Middle frontal gyrus (tissue), 1 donor: ENCODE results near the gene CCDC88B.

Source experiments
- DNase-seq: peaks from one replicate; pipeline ENCODE4 v3.0.0-alpha.2; 2015; ENCODE audit warnings: low spot score; ENCODE audit errors: extremely low spot score

Gene CCDC88B

DNA sequence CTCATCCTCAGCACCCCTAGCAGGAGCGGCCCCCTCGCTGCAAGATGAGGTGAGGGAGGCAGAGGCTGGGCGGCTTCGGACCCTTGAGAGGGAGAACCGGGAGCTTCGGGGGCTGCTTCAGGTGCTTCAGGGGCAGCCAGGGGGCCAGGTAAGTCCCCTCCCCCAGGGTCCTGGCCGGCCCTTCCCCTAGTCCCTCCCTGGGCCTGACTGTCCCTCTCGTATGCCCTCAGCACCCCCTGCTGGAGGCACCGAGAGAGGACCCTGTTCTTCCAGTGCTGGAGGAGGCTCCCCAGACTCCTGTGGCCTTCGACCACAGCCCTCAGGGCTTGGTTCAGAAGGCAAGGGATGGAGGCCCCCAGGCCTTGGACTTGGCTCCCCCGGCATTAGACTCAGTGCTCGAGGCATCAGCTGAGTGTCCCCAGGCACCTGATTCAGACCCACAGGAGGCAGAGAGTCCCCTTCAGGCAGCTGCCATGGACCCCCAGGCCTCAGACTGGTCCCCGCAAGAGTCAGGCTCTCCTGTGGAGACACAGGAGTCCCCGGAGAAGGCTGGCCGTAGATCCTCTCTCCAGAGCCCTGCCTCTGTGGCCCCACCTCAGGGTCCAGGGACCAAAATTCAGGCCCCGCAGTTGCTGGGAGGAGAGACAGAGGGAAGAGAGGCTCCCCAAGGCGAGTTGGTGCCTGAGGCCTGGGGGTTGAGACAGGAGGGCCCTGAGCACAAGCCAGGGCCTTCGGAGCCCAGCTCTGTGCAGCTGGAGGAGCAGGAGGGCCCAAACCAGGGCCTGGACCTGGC lies 4.0 kb downstream of the CCDC88B start:
- DNase-seq, result no peak

DNA sequence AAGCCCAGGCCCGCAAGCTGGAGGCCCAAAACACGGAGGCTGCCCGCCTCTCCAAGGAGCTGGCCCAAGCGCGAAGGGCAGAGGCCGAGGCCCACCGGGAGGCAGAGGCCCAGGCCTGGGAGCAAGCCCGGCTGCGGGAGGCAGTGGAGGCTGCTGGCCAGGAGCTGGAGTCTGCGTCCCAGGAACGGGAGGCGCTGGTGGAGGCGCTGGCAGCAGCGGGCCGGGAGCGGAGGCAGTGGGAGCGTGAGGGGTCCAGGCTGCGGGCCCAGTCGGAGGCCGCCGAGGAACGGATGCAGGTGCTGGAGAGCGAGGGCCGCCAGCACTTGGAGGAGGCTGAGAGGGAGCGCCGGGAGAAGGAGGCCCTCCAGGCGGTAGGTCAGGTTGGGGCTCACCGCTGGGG lies 4.8 kb downstream of the CCDC88B start:
- DNase-seq, result no peak

DNA sequence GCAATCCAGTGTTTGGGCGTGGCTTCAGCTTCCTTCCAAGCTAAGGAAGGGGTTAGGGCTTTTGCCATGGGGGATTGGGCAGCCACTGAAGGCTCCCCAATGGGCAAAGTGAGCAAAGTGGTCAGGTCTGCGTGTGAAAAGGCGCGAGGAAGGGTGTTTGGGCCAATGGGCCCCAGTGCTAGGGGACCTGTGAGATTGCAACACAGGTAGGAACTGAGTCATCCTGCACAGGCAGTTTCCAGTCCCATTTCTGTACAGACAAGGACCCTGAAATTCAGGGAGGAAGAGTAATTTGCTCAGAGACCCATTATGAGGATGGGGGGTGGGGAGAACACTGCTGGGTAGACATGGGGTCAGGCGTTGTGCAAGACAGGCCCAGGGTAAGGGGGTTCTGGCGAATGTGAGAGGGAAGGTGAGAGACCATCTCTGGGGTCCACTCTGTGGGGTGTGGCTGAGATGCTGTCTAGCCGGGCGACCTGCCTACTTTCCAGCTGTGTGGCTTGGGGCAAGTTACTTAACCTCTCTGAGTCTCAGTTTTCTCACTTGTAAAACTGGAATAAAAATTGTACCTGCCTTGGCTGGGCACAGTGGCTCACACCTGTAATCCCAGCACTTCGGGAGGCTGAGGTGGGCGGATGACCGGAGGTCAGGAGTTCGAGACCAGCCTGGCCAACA lies 7.3 kb downstream of the CCDC88B start:
- no peak for DNase-seq

DNA sequence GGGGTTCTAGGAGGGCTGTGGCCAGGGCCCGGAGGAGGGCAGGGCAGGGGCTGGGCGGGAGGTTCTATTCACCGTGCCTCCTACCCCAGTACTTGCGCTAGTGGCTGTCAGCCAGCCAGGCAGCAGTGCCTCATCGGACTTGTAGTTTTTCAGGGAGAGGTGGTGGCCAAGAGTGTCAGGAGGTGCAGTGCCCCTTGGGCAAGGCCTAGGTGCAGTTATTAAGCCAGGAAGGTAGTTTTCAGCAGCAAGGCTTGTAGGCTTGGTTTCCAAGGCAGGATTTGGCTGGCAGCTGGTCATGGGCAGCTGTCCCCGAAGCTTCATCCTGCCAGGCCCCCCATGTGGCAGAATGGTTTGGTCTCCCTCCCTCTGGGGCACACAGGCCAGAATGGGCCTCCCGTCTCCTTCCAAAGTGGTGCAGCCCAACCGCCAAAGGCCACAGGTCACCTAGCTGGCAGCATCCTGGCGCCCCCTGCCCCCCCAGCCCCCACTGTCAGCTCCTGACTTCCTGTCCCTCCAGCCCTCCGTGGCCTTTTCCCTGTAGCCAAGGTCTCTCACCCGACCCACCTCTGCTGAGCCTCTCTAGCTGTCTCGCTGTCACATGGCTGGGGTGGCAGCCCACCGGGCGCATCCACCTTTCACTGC lies 8.5 kb downstream of the CCDC88B start:
- DNase-seq, result no peak

DNA sequence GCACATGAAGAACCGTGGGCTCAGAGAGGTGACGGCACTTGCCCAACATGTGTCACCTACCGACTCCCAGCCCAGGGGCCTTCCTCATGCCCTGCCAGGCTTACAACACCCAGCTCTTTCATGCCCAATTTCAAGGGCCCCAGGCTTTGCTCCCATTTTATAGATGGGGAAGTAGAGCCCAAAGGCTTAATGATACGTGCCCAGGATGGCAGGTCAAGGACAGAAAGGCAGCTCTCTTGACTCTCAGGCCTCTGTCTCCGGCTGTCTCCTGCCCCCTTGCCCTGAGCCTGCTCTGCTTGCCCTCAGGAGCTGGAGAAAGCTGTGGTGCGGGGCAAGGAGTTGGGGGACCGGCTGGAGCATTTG lies 9.0 kb downstream of the CCDC88B start:
- no peak for DNase-seq

DNA sequence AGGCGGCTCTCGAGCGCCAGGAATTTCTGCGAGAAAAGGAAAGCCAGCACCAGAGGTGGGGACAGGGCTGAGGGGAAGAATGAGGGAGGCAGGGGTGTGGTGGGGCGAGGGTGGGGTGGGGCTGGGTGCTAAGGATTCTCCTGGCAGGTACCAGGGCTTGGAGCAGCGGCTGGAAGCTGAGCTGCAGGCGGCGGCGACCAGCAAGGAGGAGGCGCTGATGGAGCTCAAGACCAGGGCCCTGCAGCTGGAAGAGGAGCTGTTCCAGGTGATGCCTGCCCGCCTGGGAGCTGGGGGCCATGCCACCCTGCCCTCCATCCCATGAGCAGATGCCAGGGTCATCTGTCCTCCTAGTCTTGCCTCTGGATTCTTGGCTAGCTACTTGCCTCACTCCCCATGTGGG lies 9.4 kb downstream of the CCDC88B start:
- no peak for DNase-seq

DNA sequence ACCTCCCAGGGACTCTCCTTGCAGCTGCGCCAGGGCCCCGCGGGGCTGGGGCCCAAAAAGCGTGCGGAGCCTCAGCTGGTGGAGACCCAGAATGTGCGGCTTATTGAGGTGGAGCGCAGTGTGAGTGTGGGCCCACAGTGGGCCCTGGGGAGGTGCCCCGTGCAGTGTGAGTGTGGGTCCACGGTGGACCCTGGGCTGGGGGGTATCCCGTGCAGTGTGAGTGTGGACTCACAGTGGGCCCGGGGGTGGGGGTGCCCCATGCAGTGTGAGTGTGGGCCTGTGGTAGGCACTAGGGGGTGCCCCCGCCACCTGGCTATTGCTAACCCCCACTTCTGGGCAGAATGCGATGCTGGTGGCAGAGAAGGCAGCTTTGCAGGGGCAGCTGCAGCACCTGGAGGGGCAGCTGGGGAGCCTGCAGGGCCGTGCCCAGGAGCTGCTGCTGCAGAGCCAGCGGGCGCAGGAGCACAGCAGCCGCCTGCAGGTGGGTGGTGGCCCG lies 11.2 kb downstream of the CCDC88B start:
- DNase-seq, result no peak

DNA sequence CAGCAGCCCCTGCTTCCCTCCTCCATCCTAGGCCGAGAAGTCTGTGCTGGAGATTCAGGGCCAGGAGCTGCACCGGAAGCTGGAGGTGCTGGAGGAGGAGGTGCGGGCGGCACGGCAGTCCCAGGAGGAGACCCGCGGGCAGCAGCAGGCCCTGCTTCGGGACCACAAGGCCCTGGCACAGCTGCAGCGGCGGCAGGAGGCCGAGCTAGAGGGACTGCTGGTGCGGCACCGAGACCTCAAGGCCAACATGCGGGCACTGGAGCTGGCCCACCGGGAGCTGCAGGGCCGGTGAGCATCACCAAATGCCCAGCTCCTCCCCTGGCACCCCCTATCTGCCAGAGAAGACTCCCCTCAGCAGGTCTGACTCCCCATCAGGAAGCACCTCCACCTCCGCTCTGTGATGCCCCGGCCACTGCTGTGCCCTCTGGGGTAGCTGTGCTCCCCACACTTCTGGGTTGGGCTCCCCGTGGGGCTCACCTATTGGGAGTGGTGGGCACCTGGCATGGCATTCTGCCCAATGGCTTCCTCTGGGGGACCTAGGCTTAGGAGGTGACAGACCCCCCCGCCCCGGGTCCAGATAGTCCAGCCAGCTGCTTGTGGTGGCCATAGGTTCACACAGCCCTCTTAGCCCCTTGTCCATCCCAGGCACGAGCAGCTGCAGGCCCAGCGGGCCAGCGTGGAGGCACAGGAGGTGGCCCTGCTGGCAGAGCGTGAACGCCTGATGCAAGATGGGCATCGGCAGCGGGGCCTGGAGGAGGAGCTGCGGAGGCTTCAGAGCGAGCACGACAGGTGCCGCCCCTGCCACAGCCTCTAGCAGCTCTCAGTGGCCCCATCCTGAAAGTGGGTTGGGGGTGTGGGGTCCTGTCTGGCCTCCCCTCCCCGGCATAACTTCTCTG lies 12.3 kb downstream of the CCDC88B start:
- no peak for DNase-seq

DNA sequence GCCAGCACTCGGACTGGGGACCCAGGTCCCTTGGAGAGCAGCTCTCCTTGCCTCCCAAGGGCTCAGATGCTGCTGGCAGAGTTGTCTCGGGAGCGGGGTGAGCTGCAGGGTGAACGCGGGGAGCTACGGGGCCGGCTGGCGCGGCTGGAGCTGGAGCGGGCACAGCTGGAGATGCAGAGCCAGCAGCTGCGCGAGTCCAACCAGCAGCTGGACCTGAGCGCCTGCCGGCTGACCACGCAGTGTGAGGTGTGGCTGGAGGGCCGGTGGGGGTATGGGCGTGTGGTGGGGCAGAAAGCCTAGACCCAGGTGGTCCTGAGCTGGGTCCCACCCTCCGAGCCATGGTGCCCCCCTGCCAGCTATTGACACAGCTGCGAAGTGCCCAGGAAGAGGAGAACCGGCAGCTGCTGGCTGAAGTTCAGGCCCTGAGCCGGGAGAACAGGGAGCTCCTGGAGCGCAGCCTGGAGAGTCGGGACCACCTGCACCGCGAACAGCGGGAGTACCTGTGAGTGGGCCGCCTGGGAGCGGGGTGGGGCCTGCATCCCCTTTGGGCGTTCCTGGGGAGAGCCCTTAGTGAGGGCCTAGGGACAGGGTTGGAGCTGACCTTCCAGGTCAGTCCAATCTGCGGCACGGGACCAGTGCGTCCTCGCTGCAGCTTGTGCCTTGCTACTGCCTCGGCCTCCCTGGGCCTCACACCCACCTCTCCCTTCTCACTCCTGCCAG lies 13.2 kb downstream of the CCDC88B start:
- no peak for DNase-seq

DNA sequence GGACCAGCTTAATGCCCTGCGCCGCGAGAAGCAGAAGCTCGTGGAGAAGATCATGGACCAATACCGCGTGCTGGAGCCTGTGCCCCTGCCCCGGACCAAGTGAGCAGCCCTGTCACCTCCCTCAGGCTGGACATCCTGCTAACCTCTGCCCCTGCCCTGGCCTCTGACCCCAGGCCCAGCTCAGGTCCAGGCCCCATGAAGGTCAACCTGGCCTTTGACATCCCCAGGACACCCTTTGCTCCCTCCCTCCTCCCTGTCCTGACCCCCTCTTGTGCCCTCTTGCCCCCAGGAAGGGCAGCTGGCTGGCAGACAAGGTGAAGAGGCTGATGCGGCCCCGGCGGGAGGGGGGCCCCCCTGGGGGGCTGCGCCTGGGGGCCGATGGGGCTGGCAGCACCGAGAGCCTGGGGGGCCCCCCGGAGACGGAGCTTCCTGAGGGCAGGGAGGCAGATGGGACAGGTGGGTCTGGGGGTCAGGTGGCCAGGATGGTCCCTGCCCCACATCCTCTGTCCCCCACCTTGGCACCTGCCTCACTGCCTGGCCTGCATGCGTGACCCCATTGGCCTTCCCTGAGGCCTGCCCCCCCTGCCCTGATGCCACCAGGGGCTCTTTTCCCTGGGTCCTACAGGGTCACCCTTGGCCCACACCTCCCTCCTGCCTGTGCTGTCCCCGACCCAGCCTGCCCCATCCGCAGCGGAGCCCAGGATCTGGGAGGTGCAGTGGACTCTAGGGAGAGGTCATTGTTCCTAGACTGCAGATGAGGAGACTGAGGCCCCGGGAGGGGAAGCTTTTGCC lies 13.9 kb downstream of the CCDC88B start:
- no peak for DNase-seq

DNA sequence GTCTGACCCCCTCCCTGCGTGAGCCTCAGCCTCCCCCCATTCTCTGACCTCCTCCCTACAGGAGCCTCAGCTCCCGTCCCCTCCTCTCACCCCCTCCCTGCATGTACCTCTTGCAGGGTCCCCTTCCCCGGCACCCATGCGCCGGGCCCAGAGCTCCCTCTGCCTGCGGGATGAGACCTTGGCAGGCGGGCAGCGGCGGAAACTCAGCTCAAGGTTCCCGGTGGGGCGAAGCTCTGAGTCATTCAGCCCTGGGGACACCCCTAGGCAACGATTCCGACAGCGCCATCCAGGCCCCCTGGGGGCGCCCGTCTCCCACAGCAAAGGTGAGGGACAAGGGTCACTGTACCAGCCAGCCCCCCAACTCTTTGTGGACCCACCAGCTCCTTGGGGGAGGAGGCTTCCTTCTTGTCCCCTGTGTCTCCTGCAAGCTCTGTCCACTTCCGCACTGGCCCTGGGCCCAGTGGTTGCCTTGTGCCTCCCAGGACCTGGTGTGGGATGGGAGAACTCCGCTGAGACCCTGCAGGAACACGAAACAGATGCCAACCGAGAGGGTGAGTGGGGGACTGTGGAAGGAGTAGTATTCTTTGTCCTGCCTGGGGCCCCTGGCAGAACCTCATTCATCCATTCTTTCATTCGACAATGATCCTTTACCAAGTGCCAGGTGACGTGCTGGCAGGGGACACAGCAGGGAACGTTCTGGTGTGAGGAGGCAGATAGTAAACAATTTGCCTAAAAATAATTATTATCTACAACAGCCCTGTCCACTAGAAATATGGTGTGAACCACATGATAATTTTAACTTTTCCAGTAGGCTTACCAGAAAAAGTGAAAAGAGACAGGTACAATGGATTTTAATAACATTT lies 15.3 kb downstream of the CCDC88B start:
- no peak for DNase-seq

DNA sequence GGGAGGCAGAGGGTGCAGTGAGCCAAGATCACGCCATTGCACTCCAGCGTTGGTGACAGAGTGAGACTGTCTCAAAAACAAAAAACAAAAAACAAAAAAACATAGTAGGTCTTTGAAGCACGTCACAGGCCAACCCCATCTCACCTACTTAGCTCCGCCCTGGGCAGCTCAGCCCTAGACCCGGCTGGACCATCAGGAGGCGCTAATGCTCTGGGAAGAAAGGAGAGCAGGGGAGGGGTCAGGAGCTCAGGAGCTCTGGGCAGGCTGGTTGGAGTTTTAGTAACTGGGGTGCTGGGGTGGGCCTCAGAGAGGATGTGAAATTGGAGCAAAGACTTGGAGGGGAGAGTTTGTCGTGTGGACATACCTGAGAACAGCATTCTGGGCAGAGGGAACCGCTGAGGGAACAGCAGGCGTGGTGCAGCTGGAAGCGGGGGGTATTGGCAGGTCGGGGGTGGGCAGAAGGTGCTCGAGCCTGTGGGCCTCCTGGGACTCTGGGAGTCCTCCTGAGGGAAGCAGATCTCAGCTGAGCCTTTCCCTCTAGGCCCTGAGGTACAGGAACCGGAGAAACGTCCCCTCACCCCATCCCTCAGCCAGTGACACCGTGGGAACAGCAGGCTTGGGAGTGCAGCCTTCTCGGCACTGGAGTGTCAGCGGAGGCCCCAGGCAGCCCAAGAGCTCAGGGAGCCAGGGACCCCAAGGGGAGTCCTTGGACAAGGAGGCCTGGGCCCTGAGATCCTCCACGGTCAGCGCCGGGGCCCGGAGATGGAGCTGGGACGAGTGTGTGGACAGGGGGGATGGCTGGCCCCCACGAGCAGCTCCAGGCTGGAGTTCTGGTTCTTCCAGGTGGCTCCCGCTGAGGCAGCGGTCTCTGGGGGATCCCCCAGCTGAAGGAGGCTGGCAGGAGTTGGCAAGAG lies 16.8 kb downstream of the CCDC88B start:
- DNase-seq, result no peak

DNA sequence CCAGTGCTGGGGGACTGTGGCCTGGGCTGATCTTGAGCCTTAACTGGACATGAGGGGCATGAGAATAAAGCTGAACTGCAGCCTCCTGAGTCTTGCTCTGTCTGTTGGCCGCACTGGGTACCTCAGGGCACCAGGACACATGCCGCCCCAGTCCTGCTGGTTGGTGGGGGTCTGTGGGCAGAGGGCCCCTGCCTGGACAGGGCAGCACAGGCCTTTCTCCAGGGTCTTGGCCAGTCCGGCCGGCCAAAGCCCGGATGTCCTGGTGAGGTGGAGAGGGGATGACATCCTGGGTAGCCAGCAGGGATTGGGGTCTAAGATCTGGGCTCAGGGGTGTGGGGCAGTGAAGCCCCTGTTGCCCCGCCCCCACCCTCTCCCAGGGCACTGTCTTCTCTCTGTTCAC lies 17.4 kb downstream of the CCDC88B start:
- DNase-seq, result no peak

DNA sequence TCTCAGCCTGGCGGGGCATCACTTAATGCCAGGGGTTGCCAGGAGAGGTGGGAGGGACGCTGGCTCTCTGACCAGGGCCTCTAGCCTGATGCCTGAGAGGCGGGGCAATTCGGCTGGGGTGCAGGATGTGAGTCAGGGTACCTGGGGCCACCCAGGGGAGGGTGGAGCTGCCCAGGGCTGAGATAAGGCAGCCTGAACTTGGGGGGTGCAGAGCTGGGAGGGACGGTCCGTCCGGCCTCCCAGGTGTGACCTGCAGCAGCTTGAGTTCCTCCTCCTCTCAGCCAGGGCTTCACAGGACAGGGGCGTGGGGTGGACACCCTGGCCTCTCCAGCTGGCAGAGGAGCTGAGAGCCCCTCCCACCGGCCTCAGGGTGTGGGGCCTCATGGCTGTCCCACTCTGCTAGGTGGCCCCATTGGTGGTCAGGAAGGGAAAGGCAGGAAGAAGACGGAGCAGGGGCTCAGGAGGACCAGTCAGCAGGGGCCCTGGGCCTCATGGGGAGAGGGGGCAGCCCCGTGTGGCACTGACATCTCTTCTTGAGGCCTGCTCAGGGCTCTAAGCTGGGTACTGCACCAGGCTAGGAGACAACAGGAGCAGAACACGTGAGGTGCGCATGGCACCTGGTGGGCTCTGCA lies 18.0 kb downstream of the CCDC88B start:
- no peak for DNase-seq

DNA sequence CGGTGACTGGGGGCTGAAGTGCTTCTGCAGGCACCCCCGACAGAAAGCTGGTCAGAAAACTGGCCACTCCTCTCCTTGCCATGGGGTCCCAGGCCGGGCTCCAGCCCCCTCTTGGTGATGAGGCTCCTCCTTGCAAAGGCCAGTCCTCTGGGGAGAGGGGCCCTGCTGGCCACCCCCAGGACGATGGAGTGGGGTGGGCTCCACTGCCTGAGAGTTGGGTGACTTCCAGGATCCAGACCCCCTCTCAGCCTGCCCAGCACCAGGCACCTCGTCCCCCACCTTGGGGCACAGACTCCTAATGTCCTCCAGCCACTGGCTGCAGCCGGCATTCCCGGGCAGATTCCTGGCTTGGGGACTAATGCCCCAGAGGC lies 18.5 kb downstream of the CCDC88B start:
- DNase-seq, result no peak

DNA sequence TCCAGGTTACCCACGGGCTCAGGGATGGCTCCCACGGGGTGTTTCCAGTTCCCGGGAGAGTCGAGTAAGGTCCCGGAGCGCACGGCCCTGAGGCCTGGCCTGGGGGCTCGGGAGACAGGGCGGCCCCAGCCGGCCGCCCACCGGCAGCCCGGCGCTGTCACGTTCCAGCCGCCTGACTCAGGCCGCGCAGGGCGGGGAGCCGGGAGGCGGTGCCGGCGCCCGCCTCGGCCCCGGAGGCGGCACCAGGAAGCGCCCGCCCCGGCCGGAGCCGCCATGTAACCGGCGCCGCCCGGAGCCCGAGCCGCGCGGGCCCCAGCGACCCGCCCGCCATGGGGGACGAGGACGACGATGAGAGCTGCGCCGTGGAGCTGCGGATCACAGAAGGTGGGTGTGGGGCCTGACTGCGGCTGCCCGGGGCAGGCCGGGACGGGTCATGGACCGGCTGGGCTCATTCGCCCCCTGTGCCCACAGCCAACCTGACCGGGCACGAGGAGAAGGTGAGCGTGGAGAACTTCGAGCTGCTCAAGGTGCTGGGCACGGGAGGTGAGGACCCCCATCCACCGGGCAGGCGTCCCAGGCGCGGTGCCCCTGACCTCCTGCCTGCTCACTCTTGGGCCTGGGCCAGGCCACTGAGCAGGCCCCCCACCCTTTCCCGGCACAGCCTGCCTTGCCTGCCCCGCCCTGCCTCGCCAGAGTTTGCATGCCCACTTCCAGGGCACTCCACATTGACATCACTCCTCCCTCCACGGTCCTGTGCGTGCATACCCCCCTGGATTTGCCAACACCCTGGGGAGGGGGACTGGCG lies 19.1 kb downstream of the CCDC88B start, which contains the start of gene RPS6KA4:
Gene RPS6KA4, plus strand, starts transcription at position 256 of the 805 bp plus-strand sequence. Its CDS starts 74 bp downstream, at position 330.
- DNase-seq, result peak; percentile 40
